NT2/D1 (cell line): Measurements from ENCODE around the gene CCDC47.

Source experiments
- DNase-seq: peaks from one replicate; pipeline ENCODE4 v3.0.0-alpha.2; 2011; ENCODE audit warnings: low read depth, low spot score
- H3K27me3 ChIP-seq: 2 replicates; pipeline ENCODE4 v1.6.0; 2011; ENCODE audit warnings: mild to moderate bottlenecking; ENCODE audit not compliant: insufficient read length, insufficient read depth
- H3K36me3 ChIP-seq: 2 replicates; pipeline ENCODE4 v1.6.1; 2011; ENCODE audit warnings: mild to moderate bottlenecking, low read length, mixed read lengths; ENCODE audit not compliant: insufficient read depth, insufficient read length
- H3K4me1 ChIP-seq: 2 replicates; pipeline ENCODE4 v1.5.1; 2011; ENCODE audit not compliant: insufficient read depth, insufficient read length
- H3K4me3 ChIP-seq: 2 replicates; pipeline ENCODE4 v1.5.1; 2011; ENCODE audit warnings: low read depth; ENCODE audit not compliant: insufficient read length
- H3K9ac ChIP-seq: 2 replicates; pipeline ENCODE4 v1.6.0; 2011; ENCODE audit warnings: low read depth; ENCODE audit not compliant: insufficient read length
- H3K9me3 ChIP-seq: 2 replicates; pipeline ENCODE4 v1.5.1; 2011; ENCODE audit warnings: mild to moderate bottlenecking, low read length; ENCODE audit not compliant: insufficient read depth
- SUZ12 ChIP-seq: IDR thresholded peaks from 2 replicates; pipeline ENCODE4 v1.6.1; 2011; ENCODE audit not compliant: insufficient read length, insufficient read depth; ENCODE audit errors: extremely low read depth
- YY1 ChIP-seq: IDR thresholded peaks from 2 replicates; pipeline ENCODE4 v1.6.1; 2011; ENCODE audit not compliant: insufficient read length, insufficient read depth
- ZNF274 ChIP-seq: IDR thresholded peaks from 2 replicates; pipeline ENCODE4 v1.6.1; 2011; ENCODE audit warnings: mild to moderate bottlenecking, low read depth, low read length

The CCDC47 gene

GRCh38 chr17:63704836-63705235 lies 68.6 kb downstream of the CCDC47 start:
- Histone ChIP-seq H3K36me3 (peaks cover 71% of the 10 kb centered on the region), H3K9ac (no peak overlapping the region), H3K27me3 (no peaks in the 10 kb centered on the region), H3K4me3 (no peak overlapping the region), H3K9me3 (no peaks in the 10 kb centered on the region), H3K4me1 (peaks cover 16% of the 10 kb centered on the region)
- TF ChIP-seq ZNF274 (no peak), SUZ12 (no peak), YY1 (no peak)
- DNase-seq = no peak

DNA sequence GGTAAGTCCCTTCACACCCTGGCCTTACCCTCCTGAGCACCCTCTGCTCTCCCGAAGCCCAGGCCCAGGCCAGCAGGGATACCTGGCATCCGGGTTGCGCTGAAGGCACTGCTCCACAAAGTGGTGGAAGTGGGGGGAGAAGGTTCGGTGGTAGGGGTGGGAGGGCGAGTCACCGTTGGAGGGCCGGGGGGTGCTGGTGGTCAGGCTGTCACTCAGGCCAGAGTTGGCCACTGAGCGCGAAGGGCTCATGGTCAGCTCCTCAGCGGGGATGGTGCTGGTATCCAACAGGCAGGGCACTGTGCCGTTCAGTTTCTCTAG lies 69.2 kb downstream of the CCDC47 start:
- Histone ChIP-seq H3K9ac (no peak overlapping the region), H3K27me3 (no peaks in the 10 kb centered on the region), H3K4me1 (peaks cover 16% of the 10 kb centered on the region), H3K36me3 (peaks cover 65% of the 10 kb centered on the region), H3K4me3 (no peak overlapping the region), H3K9me3 (no peaks in the 10 kb centered on the region)
- TF ChIP-seq ZNF274 = no peak
- TF ChIP-seq SUZ12 = no peak
- no peak for TF ChIP-seq YY1
- DNase-seq = no peak

DNA sequence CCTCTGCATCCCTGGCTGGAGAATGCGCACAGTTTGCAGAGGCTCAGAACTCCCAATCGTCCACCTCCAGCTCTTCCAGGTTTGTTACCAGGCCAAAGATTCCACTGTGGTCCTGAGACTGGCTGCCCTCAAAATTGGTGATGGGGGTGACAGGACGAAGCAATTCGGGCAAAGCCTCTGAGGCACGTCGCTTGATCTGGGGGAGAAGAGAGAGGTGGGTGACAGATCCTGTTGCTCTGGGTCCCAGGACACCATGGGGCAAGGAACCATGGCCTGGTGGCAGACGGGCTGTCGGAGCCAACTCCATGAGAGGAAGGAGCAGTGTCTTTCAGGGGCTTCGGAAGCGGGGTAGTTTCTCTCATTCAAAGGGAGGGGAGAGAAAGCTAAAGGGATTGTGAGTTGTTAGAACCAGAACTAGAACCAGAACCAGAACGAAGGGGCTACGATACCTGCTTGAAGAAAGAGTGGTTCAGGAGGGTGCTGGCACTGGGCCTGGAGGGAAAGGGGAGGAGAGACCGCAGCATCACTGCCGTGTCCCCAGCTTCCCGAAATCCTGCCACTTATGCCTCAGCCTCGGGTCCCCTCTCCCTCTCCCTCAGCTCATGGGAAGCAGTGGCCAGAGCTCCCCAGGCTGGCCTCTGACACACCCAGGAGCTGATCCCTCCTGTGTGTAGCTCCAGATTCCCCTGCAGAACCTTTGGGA lies 69.7 kb downstream of the CCDC47 start:
- no peak for DNase-seq
- TF ChIP-seq ZNF274 = no peak
- no peak for TF ChIP-seq SUZ12
- TF ChIP-seq YY1 = no peak
- Histone ChIP-seq H3K27me3 (no peaks in the 10 kb centered on the region), H3K4me1 (peaks cover 17% of the 10 kb centered on the region), H3K4me3 (no peak overlapping the region), H3K9me3 (no peaks in the 10 kb centered on the region), H3K36me3 (peaks cover 60% of the 10 kb centered on the region), H3K9ac (no peak overlapping the region)

- peaks cover 58% of the 10 kb centered on the region for H3K36me3 ChIP-seq
- H3K4me1 ChIP-seq = peaks cover 22% of the 10 kb centered on the region
- no peaks in the 10 kb centered on the region for H3K27me3 ChIP-seq
- DNase-seq = no peak
- no peak for TF ChIP-seq YY1
- TF ChIP-seq SUZ12 = no peak
- TF ChIP-seq ZNF274 = no peak
- peak overlapping the region; percentile 24 for H3K9ac ChIP-seq
- no peaks in the 10 kb centered on the region for H3K9me3 ChIP-seq
- no peak overlapping the region for H3K4me3 ChIP-seq
Measured at GRCh38 chr17:63703029-63703428, 70.4 kb downstream of the CCDC47 start.

DNA sequence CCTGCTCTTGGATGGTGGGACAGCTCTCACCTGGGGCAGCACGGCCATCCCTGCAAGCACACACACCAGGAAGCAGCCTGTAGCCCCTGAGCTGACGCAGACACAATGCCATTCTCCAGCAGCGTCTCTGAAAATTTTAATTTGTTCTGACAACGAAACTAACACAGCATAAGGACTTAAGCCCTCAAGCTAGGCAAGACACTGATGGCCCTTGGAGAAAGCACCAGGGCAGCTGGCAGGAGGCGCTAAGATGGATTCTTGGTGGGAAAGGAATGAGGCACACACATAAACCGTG lies 70.7 kb downstream of the CCDC47 start:
- Histone ChIP-seq H3K4me3 (no peak overlapping the region), H3K27me3 (no peaks in the 10 kb centered on the region), H3K9me3 (no peaks in the 10 kb centered on the region), H3K9ac (peak overlapping the region; percentile 24), H3K36me3 (peaks cover 61% of the 10 kb centered on the region), H3K4me1 (peaks cover 25% of the 10 kb centered on the region)
- no peak for TF ChIP-seq YY1
- TF ChIP-seq ZNF274 = no peak
- TF ChIP-seq SUZ12 = no peak
- DNase-seq = no peak

- Histone ChIP-seq H3K4me3 (peak overlapping the region; percentile 9), H3K36me3 (peaks cover 64% of the 10 kb centered on the region), H3K9ac (peak overlapping the region; percentile 26), H3K9me3 (no peaks in the 10 kb centered on the region), H3K27me3 (no peaks in the 10 kb centered on the region), H3K4me1 (peaks cover 31% of the 10 kb centered on the region)
- DNase-seq = no peak
- TF ChIP-seq SUZ12 = no peak
Measured at GRCh38 chr17:63701868-63702720, 71.3 kb downstream of the CCDC47 start.

- Histone ChIP-seq H3K27me3 (no peaks in the 10 kb centered on the region), H3K4me3 (peak overlapping the region; percentile 39), H3K36me3 (peaks cover 63% of the 10 kb centered on the region), H3K9ac (peak overlapping the region; percentile 85), H3K9me3 (no peaks in the 10 kb centered on the region), H3K4me1 (peaks cover 35% of the 10 kb centered on the region)
- TF ChIP-seq ZNF274 (no peak), SUZ12 (no peak), YY1 (no peak)
- DNase-seq = no peak
Measured at GRCh38 chr17:63701456-63701820, 72.0 kb downstream of the CCDC47 start.
